Activated CD4-positive, CD25-positive, alpha-beta regulatory T cell treated with anti-CD3 and anti-CD28 coated beads, Interleukin-2, amount 50 U/mL, for 72 hours (primary cell): Measurements from ENCODE around the gene DICER1.
"Not testable (repeated sequence)": the region's sequence is repeated elsewhere in the genome, so short reads cannot be mapped to it uniquely, and the experiment has no call there.

Experiments
- DNase-seq: peaks from one replicate; pipeline ENCODE4 v3.0.0; 2021

DICER1 gene

GRCh38 chr14:95157327-95158189, at the start of gene DICER1:
TSS of gene DICER1 (minus strand) at chr14:95157529. CDS start at chr14:95133458, 24,071 bp downstream.
- peak; percentile 97 for DNase-seq

- no peak for DNase-seq
These were observed 49.2 kb upstream of the DICER1 start for GRCh38 chr14:95206534-95206933.

GRCh38 chr14:95204705-95205104, 47.4 kb upstream of the DICER1 start:
- DNase-seq, result no peak

GRCh38 chr14:95201745-95202144, 44.4 kb upstream of the DICER1 start:
- not testable (repeated sequence) for DNase-seq

- no peak for DNase-seq
These were observed 43.1 kb upstream of the DICER1 start for GRCh38 chr14:95200404-95200803.

- no peak for DNase-seq
These were observed 42.1 kb upstream of the DICER1 start for GRCh38 chr14:95199298-95199983.

- DNase-seq, result no peak
These were observed 41.0 kb upstream of the DICER1 start for GRCh38 chr14:95198320-95198719.

GRCh38 chr14:95197551-95197950, 40.2 kb upstream of the DICER1 start:
- DNase-seq, result no peak

GRCh38 chr14:95196826-95197545, 39.7 kb upstream of the DICER1 start:
- no peak for DNase-seq

- DNase-seq, result no peak
These were observed 38.9 kb upstream of the DICER1 start for GRCh38 chr14:95196268-95196667.

GRCh38 chr14:95195031-95195430, 37.7 kb upstream of the DICER1 start:
- DNase-seq, result no peak

GRCh38 chr14:95193081-95193480, 35.8 kb upstream of the DICER1 start:
- no peak for DNase-seq

GRCh38 chr14:95192311-95192710, 35.0 kb upstream of the DICER1 start:
- no peak for DNase-seq

- DNase-seq, result no peak
These were observed 34.3 kb upstream of the DICER1 start for GRCh38 chr14:95191445-95192199.

- no peak for DNase-seq
These were observed 33.5 kb upstream of the DICER1 start for GRCh38 chr14:95190857-95191256.

GRCh38 chr14:95190346-95190840, 33.1 kb upstream of the DICER1 start:
- DNase-seq, result no peak

- DNase-seq, result no peak
These were observed 32.2 kb upstream of the DICER1 start for GRCh38 chr14:95189367-95190132.

- DNase-seq, result no peak
These were observed 31.1 kb upstream of the DICER1 start for GRCh38 chr14:95188380-95188779.

GRCh38 chr14:95185767-95186392, 28.6 kb upstream of the DICER1 start:
- no peak for DNase-seq

GRCh38 chr14:95185033-95185766, 27.9 kb upstream of the DICER1 start:
- DNase-seq, result no peak

GRCh38 chr14:95184413-95184790, 27.1 kb upstream of the DICER1 start:
- DNase-seq, result no peak
